ENCODE results near the gene ILK.

GRCh38 chr11:6611963-6612212 is 8.3 kb downstream of the ILK start:
- TF ChIP-seq EP300 (IDR thresholded peaks at IDR 0.05) (no peak), CTCF (IDR thresholded peaks at IDR 0.05) (no peak), POLR2A (IDR thresholded peaks at IDR 0.05) (no peak)

All from tibial nerve (tissue), 4 donors.